ENCODE data around the gene SEMA5A.
"Not testable (repeated sequence)": the region's sequence is repeated elsewhere in the genome, so short reads cannot be mapped to it uniquely, and the experiment has no call there.

Gene SEMA5A

GRCh38 chr5:9438596-9439354 is 107.1 kb downstream of the SEMA5A start:
- DNase-seq = no peak

DNA sequence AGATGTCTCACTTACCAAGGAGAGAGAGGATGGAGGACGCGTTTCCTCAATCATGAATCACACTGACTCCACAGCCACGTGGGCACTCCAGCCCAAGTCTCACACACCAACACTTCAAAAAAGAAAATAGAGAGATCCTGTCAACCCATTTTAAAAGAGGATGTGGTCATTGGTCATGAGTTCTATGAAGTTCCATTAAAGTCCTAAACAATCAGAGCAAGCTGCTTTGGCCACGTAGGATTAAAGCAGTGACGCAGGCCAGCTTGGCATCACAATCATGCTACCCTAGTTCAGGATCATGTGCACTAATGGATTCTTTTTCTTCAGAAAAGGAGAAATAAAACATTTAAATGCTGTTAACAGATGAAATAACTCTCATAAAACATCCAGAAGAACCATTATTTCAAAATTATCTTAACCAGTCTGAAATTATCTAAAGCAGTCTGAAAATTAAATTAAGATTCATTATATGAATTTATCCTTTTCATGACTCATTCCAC is 108.1 kb downstream of the SEMA5A start:
- no peak for DNase-seq

DNA sequence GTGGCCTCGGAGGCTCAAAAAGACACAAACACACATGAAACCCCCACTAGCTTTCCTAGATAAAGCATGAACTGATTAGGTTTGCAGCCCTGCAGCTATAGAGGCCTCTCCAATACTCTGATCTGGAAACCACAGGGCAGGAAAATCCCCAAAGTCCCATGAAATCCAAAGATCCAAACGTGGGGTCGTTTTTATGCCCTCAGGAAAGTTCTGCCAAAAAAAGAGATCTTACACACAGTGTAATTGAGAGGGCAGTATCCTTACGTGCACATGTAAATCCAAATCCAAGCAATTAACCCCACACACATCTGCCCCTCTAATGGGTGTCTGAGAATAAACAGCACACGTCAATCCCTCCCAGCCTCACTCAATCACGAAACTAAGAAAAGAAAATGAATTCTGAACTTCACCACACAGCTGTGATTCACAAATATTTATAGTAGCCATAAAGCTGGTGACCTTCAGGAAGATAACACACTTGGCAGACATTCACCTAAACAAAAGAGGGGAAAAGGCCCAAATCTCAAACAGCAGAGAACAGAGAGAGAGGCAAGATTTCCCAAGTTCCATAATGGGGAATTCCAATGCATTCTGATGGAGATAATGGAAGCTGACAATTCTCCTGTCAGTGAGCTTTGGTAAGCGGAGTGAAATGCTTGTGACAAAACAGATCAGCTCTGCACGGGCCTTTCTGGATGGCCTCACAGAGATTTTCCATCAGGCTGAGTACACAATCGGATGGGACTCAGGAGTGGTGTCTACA is 114.2 kb downstream of the SEMA5A start:
- DNase-seq = no peak

- DNase-seq = no peak
These were observed 114.8 kb downstream of the SEMA5A start for GRCh38 chr5:9431151-9431495.

- DNase-seq = no peak
These were observed 115.6 kb downstream of the SEMA5A start for GRCh38 chr5:9430306-9430705.

DNA sequence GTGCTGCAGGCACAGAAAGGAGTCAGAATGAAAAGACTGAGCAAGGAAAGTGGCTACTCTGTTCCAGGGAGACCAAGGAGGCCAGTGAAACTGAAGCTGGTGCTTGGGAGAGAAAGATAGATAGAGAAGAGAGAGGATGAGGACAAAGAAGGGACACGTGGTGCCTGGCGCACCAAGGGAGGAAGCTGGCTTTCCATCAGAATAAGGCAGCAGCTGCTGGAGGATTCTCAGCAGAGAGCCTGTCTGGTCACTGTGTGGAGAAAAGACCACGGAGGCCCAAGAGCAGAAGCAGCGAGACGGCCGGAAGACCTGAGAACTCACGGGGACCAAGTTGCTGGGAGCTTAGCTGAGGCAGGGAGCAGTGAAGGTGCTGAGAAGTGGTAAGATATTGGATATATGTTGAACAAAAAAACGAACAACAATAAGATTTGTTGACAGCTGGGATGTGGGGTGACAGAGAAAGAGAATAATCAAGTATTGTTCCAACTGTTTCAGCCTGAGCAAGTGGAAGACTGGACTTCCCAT is 116.1 kb downstream of the SEMA5A start:
- no peak for DNase-seq

GRCh38 chr5:9428272-9428671 is 117.6 kb downstream of the SEMA5A start:
- no peak for DNase-seq

DNA sequence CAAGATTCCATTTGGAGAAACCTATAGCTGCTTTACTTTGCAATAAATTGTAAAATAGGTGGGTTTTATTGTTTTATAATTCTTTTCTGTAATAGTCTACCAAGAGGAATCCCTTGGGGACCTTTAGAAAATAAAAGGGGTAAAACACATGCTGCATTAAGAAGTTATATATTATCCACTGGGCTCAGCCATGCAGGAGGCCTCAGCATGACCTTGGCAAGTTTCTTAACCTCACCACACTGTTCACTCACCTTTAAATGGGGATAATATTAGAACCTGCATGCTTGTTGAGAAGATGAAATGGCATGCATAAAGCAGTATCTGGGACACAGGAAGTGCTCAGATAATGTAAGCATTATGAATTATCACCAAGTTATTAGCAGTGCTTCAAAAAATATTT is 120.2 kb downstream of the SEMA5A start:
- no peak for DNase-seq

DNA sequence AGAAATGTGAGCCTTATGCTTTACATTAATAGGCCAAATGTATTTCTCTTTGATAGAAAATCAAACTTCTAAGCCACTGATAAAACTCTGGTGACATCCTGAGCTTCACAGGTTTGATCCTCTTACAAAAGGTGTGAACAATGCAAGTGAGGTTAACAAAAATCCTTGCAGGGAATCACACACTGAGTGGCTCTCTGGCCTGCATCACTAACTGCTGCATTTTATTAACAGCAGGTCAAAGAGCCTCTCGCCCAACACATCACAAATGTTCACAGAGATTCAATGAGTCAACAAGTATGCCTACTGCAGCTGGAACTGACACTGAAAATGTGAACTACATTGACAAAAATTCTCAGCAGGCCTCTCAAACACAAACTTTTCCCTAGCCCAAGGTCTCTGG is 122.3 kb downstream of the SEMA5A start:
- no peak for DNase-seq

- no peak for DNase-seq
These were observed 124.0 kb downstream of the SEMA5A start for GRCh38 chr5:9421884-9422283.

DNA sequence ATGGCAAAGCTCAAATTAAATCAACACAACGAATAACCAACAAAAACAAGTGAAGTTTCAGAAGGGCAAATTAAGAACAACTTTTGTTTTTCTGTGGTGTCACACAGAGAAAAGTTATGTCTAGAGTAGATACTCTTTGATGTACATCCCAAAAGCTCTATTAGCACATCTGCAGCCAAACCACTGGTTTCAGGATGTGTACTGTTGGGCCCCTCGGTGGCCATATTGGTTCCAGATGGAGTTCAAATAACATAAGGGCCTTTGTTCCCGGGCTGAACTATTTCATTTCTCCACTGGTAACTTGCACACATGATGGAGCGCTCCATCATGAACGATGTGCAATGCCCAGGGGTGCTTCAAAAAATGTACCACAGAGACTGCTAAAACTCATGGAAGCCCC is 126.1 kb downstream of the SEMA5A start:
- no peak for DNase-seq

- DNase-seq = no peak
These were observed 130.3 kb downstream of the SEMA5A start for GRCh38 chr5:9415566-9415965.

DNA sequence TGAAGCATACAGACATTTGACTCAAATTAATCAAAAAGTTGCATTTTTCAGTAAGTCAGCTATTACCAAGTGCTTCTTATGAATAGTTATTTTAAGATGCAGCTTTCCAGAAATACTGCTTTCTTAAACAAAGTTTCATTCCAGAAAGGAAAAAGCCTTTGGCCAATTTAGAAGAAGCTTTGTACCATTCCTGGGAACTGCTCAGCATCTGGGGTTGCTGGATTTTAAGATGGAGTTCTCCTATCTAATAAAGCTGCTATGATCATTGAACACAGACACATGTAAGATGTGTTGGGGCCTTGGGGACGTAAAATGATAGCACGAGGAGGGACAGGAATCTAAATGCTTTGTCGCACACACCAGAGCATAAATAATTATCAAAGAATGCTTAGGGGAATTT is 130.8 kb downstream of the SEMA5A start:
- no peak for DNase-seq

- DNase-seq = no peak
These were observed 134.7 kb downstream of the SEMA5A start for GRCh38 chr5:9411142-9411541.

DNA sequence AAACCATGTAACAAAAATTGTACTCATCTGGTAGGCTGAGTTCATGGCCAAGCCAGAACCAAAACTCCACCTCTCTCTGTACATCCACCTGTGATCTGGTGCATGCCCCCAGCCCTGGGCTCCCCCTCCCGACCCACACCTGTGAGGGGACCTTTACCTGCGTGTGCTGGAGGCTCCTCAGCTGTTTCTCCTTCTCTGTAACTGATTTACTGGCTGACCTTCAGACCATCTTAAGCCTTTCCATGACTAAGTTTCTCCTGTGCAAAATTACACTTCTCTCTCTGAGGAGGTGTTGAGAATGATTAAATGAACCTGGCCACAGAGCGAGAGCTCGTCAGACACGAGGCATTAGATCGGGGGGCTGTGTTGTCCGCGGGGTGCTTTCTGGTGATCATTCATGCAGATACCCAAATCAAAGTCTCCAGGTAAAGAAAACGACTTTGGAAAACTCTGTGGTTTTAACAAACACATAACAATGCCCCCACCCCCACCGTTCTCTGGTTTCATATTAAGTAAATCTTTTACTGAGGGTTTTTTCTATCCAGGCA is 136.4 kb downstream of the SEMA5A start:
- DNase-seq = no peak

DNA sequence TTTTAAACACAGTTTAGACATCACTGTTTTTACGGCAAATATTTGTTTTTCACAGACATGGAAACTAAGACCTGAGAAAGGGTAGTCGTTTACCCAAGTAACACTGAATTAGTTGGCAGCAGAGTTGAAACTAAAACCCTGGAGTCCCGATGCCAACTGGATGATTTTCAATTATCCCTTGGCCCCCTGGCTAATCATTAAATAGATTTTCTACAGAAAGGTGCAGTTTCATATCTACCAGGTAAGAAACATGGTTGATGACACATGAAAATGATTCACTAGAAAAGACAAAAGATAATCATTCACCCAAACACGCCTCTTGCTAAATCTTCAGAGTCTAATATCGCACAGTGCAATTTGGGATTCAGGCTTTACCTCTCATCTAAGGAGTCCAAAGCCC is 136.9 kb downstream of the SEMA5A start:
- no peak for DNase-seq

DNA sequence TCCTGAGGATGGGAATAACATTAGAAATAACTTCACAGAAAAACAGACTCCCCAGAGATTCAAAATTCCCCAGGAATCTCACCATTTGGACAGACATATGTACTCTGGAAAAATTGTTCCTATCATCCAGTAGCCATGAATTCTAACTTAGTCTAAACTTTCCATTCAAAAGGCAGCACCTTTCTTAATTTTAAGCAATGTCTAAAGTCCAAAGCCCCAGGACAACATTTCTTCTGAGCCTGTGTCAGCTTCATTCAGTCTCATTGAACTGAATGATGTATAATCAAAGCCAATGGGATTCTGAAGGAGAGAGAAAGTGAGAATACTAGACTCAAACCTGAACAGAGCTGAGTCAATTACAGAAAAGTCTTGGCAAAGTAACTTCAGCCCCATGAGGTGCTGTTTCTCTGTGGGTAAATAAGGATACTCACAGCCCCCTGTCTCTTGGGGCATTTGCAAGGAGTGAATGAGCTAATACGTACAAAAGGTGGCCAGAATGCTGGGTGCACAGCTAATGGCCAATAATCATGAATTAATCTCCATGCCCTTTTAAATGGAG is 140.6 kb downstream of the SEMA5A start:
- no peak for DNase-seq

- DNase-seq = no peak
These were observed 143.9 kb downstream of the SEMA5A start for GRCh38 chr5:9401786-9402472.

- not testable (repeated sequence) for DNase-seq
These were observed 146.1 kb downstream of the SEMA5A start for GRCh38 chr5:9399783-9400182.

DNA sequence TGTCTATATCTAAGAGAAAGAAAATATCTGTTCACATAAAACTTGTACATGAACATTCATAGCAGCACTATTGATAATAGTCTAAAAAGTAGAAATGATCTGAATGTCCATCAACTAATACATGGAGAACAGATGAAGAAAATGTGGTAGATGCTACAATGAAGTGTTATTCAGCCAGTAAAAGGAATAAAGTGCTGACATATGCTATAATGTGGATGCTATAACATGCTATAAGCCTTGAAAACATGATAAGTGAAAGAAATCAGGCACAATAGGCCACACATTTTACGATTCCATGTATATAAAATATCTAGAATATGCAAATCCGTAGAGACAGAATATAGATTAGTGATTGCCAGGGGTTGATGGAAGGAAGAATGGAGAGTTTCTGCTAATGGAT is 146.8 kb downstream of the SEMA5A start:
- DNase-seq = no peak

- DNase-seq = no peak
These were observed 147.6 kb downstream of the SEMA5A start for GRCh38 chr5:9398227-9398626.

- DNase-seq = no peak
These were observed 149.5 kb downstream of the SEMA5A start for GRCh38 chr5:9396285-9396770.

GRCh38 chr5:9395706-9396105 is 150.2 kb downstream of the SEMA5A start:
- DNase-seq = no peak
